Activated T-cell treated with anti-CD3 and anti-CD28 coated beads, Interleukin-2, amount 50 U/mL, for 48 hours (primary cell): ENCODE measurements around the gene OCLN.
A peak's percentile ranks its signal among the peaks of the same experiment; 100 is the strongest.
"Not testable (repeated sequence)": the region's sequence is repeated elsewhere in the genome, so short reads cannot be mapped to it uniquely, and the experiment has no call there.

Experiments used
- DNase-seq, 2 experiments: peaks; one replicate each; pipeline ENCODE4 v3.0.0-alpha.2; 2020

Gene OCLN

DNA sequence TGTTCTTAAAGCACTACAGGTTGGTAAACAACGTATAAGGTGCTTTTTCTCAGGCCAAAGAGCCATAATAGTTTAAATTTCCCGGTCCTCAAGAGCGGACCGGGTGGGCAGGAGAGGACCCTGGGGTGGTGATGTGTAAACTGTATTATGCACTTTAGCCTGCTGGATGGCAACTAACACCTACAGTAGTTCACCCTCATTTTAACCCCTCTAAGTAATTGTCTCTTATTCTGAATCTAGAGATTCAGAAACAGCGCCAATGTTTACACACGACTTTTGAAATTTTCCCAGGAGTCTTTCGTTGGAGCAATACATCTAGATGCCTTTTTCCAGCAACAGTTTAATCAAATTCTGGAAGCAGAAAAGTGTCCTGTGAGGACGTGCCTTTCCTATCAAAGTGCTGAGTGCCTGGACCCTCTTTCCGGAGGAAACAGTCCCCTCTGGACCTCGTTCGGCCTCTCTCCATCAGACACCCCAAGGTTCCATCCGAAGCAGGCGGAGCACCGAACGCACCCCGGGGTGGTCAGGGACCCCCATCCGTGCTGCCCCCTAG, 676 bp upstream of the OCLN start:
- DNase-seq, result no peak

- peak; percentile 25 to 38 for DNase-seq
These were observed 369 bp downstream of the OCLN start for GRCh38 chr5:69492923-69493395.

GRCh38 chr5:69493396-69494133, 975 bp downstream of the OCLN start:
- peak; percentile 32 to 34 for DNase-seq

DNA sequence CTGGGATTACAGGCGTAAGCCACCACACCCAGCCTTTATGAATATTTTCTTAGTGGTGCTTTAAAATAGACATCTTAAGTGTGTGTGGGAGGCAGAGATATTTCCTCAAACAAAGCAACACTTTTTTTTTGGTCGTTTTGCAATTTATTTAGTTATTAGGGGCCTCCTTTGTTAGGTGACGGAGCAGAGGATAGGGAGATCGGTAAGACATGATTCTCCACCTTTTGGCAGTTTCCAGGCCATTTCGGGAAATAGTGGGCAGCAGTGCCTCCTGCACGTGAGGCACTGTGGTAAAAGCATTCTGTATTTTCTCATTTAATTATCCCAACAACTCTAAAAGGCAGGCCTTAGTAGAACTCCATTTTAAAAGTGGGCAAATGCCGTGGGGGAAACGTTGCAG, 1.9 kb downstream of the OCLN start:
- no peak for DNase-seq

DNA sequence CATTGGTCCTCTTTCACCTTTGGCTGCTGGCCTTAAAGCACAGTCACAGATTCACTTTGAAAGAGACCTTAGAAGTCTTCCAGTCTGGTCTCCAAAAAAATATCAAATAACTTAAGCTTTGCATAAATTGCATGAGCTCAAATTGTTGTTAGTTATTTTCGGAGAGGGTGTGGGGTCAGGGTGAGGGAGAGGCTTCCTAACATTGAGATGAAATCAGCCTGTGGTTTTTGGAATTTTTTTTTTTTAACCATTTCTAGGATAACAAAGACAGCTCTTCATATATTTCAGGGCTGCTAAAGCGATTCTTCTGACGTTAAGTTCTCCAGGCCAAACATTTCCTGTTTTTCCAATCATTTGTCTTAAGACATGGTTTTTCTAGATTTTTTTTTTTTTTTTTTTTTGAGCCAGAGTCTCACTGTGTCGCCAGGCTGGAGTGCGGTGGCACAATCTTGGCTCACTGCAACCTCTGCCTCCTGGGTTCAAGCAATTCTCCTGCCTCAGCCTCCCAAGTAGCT, 4.5 kb downstream of the OCLN start:
- DNase-seq, result no peak

- no peak for DNase-seq
These were observed 5.8 kb downstream of the OCLN start for GRCh38 chr5:69498384-69498783.

GRCh38 chr5:69502367-69502766, 9.8 kb downstream of the OCLN start:
- no peak for DNase-seq

- DNase-seq, result no peak
These were observed 10.3 kb downstream of the OCLN start for GRCh38 chr5:69502767-69503488.

DNA sequence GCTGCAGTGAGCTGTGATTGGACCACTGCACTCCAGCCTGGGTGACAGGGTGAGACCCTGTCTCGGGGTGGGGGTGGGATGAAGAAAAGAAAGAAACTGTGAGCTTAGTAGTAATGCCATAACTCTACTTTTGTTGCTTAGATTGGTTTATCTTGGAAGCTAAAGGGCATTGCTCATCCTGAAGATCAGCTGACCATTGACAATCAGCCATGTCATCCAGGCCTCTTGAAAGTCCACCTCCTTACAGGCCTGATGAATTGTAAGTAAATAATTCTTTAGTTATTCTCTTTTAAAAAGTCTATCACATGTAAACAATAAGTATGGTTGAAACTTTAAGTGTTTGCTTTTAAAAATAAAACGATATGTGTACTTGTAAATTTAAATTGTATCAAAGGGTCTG, 11.4 kb downstream of the OCLN start:
- no peak for DNase-seq

GRCh38 chr5:69505306-69505705, 12.7 kb downstream of the OCLN start:
- DNase-seq, result no peak

GRCh38 chr5:69509212-69509611, 16.6 kb downstream of the OCLN start:
- DNase-seq, result no peak

- no peak for DNase-seq
These were observed 18.1 kb downstream of the OCLN start for GRCh38 chr5:69510694-69511093.

- DNase-seq, result no peak
These were observed 20.2 kb downstream of the OCLN start for GRCh38 chr5:69512740-69513260.

GRCh38 chr5:69515570-69515969, 23.0 kb downstream of the OCLN start:
- DNase-seq, result not testable (repeated sequence)

GRCh38 chr5:69516769-69517168, 24.2 kb downstream of the OCLN start:
- no peak for DNase-seq

DNA sequence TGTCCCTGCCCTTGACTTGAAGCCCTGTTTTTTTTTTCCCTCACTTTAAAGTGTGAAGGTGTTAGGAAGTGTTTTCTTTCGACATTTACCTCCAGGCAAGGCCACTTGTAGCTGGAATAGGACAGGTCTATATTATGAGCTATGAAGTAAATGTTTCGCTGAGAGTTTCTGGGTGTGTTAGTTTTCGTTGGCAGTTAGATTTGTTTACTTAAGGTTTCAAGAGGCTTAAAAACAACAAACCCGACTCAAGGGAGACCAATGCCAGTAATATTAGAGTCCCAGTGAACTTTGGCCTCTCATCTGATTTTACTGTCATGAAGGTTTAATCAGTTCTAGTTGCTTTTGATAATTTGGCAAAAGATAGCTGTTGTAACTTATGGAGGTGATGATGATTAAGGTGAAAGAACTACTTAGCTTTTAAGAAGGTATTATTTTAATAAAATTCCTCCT, 25.2 kb downstream of the OCLN start:
- no peak for DNase-seq

GRCh38 chr5:69519285-69519684, 26.7 kb downstream of the OCLN start:
- DNase-seq, result no peak

DNA sequence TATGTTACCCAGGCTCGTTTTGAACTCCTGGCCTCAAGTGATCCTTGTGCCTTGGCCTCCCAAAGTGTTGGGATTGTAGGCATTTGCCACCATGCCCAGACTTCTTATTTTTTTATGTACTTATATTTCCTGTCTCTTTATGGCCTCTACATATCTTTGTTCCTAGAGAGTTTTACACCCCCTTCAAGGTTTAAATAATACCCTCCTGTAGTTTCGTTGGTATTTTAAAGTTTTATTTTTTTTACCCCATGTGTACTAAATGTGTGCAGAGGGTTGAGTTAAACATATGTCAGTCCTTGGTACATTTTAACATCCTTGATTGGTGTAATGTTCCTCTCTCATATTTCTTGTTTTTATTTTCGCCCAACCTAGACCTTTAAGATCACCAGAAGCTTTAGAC, 29.4 kb downstream of the OCLN start:
- no peak for DNase-seq

DNA sequence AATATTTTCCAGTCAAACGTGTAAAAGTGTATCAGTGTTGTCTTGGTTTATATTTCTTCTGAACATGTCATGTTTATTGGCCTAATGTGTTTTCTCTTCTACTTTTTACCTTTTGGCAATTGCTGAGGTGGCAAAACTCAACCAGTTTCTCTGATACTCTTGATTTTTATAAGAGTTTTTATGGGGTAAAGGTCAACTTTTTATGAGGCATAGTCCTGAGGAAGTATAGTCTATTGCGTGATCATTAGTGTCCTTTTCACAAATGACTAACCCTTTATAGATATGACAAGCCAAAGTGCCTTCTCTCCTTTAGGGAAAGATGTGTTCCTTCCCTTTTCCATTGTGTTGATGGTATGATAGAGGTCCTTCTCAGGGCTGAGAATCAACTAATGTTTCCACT, 32.9 kb downstream of the OCLN start:
- DNase-seq, result no peak

- no peak for DNase-seq
These were observed 34.1 kb downstream of the OCLN start for GRCh38 chr5:69526660-69527059.

GRCh38 chr5:69527128-69527770, 34.7 kb downstream of the OCLN start:
- DNase-seq, result no peak

GRCh38 chr5:69528035-69528434, 35.4 kb downstream of the OCLN start:
- DNase-seq, result no peak

- no peak for DNase-seq
These were observed 36.0 kb downstream of the OCLN start for GRCh38 chr5:69528609-69529008.
